ENCODE results near the gene ARRDC4. TPM values are rescaled to one million over a fixed set of nuclear protein-coding genes. Genes with fewer than 3 reads are reported as not detected.

The ARRDC4 gene
- total and polyA plus RNA-seq, 2 donors (not counting 3 experiments of a cell fraction or from before 2014, with no cell fraction given), result 0.97 to 1.2 TPM

- TF ChIP-seq CTCF (IDR thresholded peaks at IDR 0.05; ENCODE audit: extremely low read depth in 1 of 2, insufficient read depth in 1 of 2, low read depth in 1 of 2, low read length in 2 of 2) (no peak), EZH2 (IDR thresholded peaks at IDR 0.05; ENCODE audit: borderline replicate concordance, low read depth, low read length, severe bottlenecking) (no peak), POLR2AphosphoS5 (IDR thresholded peaks at IDR 0.05; ENCODE audit: insufficient read depth, low read depth, low read length) (no peak), MAX (IDR thresholded peaks at IDR 0.05; ENCODE audit: insufficient read depth, insufficient read length) (no peak), JUN (IDR thresholded peaks at IDR 0.05; ENCODE audit: borderline replicate concordance, insufficient read depth, insufficient read length, low read depth) (no peak), POLR2A (IDR thresholded peaks at IDR 0.05; ENCODE audit: low read depth, low read length) (no peak), MYC (IDR thresholded peaks at IDR 0.05; ENCODE audit: low read depth, low read length) (no peak), GATA2 (IDR thresholded peaks at IDR 0.05; ENCODE audit: insufficient read depth, insufficient read length, low read depth, low read length) (no peak), FOS (IDR thresholded peaks at IDR 0.05; ENCODE audit: borderline replicate concordance, insufficient read depth, low read length) (no peak)
- Histone ChIP-seq H2AFZ (ENCODE audit: low read depth, low read length) (no peak overlapping the region), H3K9me3 (replicated peaks; ENCODE audit: control insufficient read depth, insufficient read depth, low read length) (no peaks in the 10 kb centered on the region), H4K20me1 (replicated peaks; ENCODE audit: control insufficient read depth, extremely low read depth, insufficient read depth, low read length) (no peaks in the 10 kb centered on the region), H3K4me2 (ENCODE audit: insufficient read depth, low read length) (no peak overlapping the region), H3K9me1 (replicated peaks; ENCODE audit: control insufficient read depth, extremely low read depth, insufficient read depth, low read length) (no peaks in the 10 kb centered on the region), H3K4me1 (ENCODE audit: control insufficient read depth, extremely low read depth, insufficient read depth, low read length) (no peaks in the 10 kb centered on the region), H3K79me2 (ENCODE audit: control insufficient read depth, insufficient read depth, low read length) (no peaks in the 10 kb centered on the region), H3K27ac (ENCODE audit: insufficient read depth, low read depth, low read length) (no peak overlapping the region), H3K4me3 (replicated peaks in 1 of 3; ENCODE audit: insufficient read depth in 1 of 3, low read depth in 1 of 3, low read length in 3 of 3) (no peak overlapping the region), H3K36me3 (ENCODE audit: control insufficient read depth in 2 of 2, extremely low read depth in 1 of 2, insufficient read depth in 2 of 2, low read length in 2 of 2) (no peaks in the 10 kb centered on the region), H3K9ac (replicated peaks; ENCODE audit: extremely low read depth, insufficient read depth, low read length) (no peak overlapping the region), H3K27me3 (ENCODE audit: control insufficient read depth in 2 of 2, insufficient read depth in 2 of 2, low read length in 2 of 2) (no peaks in the 10 kb centered on the region)
- DNase-seq (ENCODE audit: low read depth, low spot score) (peak; percentile 32), FAIRE-seq (no peak)
- intact Hi-C loops (cut with micrococcal nuclease), result no loop called here
- POLR2A ChIA-PET, result no interaction called here
- dilution Hi-C loops (cut with MboI; ENCODE audit: extremely low pct_ligation_motif_present, low sequenced_read_pairs), result no loop called here
- BruUV-seq (replicated peaks), result no TSS peak
- CTCF ChIA-PET, result no interaction called here
Measured at GRCh38 chr15:98013631-98014030, 53.1 kb downstream of the ARRDC4 start.
